Astrocyte (in vitro differentiated cells and primary cell): Measurements from ENCODE around the gene RPRML. TPM values are rescaled to one million over a fixed set of nuclear protein-coding genes. Genes with fewer than 3 reads are reported as not detected.

ENCODE experiments used
- DNase-seq: peaks from one replicate; pipeline ENCODE4 v3.0.0-alpha.2; 2010; ENCODE audit warnings: low read depth
- FAIRE-seq: peaks from 2 replicates; lab custom pipeline; 2011; peaks lifted over from hg19 to GRCh38; lab: Jason Lieb, UNC
- H2AFZ ChIP-seq: 2 replicates; pipeline ENCODE4 v1.6.0; 2012; ENCODE audit warnings: low read depth, low read length, inconsistent platforms
- H3K27ac ChIP-seq: 2 replicates; pipeline ENCODE4 v1.5.1; 2011; ENCODE audit warnings: low read depth, low read length, inconsistent platforms
- H3K27me3 ChIP-seq: 2 replicates; pipeline ENCODE4 v1.6.0; 2011; ENCODE audit warnings: low read length, inconsistent platforms; ENCODE audit not compliant: insufficient read depth
- H3K36me3 ChIP-seq: 2 replicates; pipeline ENCODE4 v1.5.1; 2011; ENCODE audit warnings: low read length, inconsistent platforms; ENCODE audit not compliant: insufficient read depth
- H3K4me1 ChIP-seq: 2 replicates; pipeline ENCODE4 v1.5.1; 2011; ENCODE audit warnings: low read length, inconsistent platforms; ENCODE audit not compliant: insufficient read depth
- H3K4me2 ChIP-seq: 2 replicates; pipeline ENCODE4 v1.6.0; 2012; ENCODE audit warnings: low read length, inconsistent platforms
- H3K4me3 ChIP-seq: 2 replicates; pipeline ENCODE4 v1.5.1; 2011; ENCODE audit warnings: low read depth, mild to moderate bottlenecking, low read length, inconsistent platforms; ENCODE audit not compliant: insufficient read depth
- H3K79me2 ChIP-seq: 2 replicates; pipeline ENCODE4 v1.6.0; 2012; ENCODE audit warnings: mild to moderate bottlenecking, low read length, inconsistent platforms; ENCODE audit not compliant: insufficient read depth
- H3K9ac ChIP-seq: 2 replicates; pipeline ENCODE4 v1.6.0; 2012; ENCODE audit warnings: mild to moderate bottlenecking, low read length, inconsistent platforms
- H3K9me3 ChIP-seq: 2 replicates; pipeline ENCODE4 v1.5.1; 2012; ENCODE audit warnings: low read depth, mild to moderate bottlenecking, low read length, inconsistent platforms; ENCODE audit not compliant: insufficient read depth
- H4K20me1 ChIP-seq: 2 replicates; pipeline ENCODE4 v1.6.0; 2012; ENCODE audit warnings: low read length, inconsistent platforms; ENCODE audit not compliant: insufficient read depth
- H3K27ac Mint-ChIP-seq: one replicate; pipeline ENCODE4 v1.8.0; 2021; ENCODE audit warnings: mild to moderate bottlenecking, mixed read lengths; ENCODE audit not compliant: unreplicated experiment
- H3K27me3 Mint-ChIP-seq: one replicate; pipeline ENCODE4 v1.8.0; 2021; ENCODE audit warnings: low read depth, mixed read lengths; ENCODE audit not compliant: unreplicated experiment
- H3K36me3 Mint-ChIP-seq: one replicate; pipeline ENCODE4 v1.8.0; 2021; ENCODE audit warnings: low read depth, mixed read lengths; ENCODE audit not compliant: unreplicated experiment
- H3K4me1 Mint-ChIP-seq: one replicate; pipeline ENCODE4 v1.8.0; 2021; ENCODE audit warnings: low read depth, mixed read lengths; ENCODE audit not compliant: unreplicated experiment
- H3K4me3 Mint-ChIP-seq: one replicate; pipeline ENCODE4 v1.8.0; 2021; ENCODE audit warnings: mild to moderate bottlenecking, moderate library complexity, mixed read lengths; ENCODE audit not compliant: unreplicated experiment
- H3K9me3 Mint-ChIP-seq: one replicate; pipeline ENCODE4 v1.8.0; 2021; ENCODE audit warnings: mild to moderate bottlenecking, mixed read lengths; ENCODE audit not compliant: unreplicated experiment
- EZH2 ChIP-seq: IDR thresholded peaks from 2 replicates; pipeline ENCODE4 v1.6.1; 2012; ENCODE audit warnings: mild to moderate bottlenecking, low read length, inconsistent platforms; ENCODE audit not compliant: insufficient read depth
- total RNA-seq: library from RNA; stranded (reverse); gene quantifications from 2 replicates; pipeline ENCODE4 v1.2.1, GENCODE V29; 2021
- TF ChIP-seq, protein P1 (sequence below): IDR thresholded peaks from 2 replicates; pipeline ENCODE4 v1.5.1; 2011; ENCODE audit warnings: low read depth, mild to moderate bottlenecking, inconsistent platforms, low read length, moderate library complexity; ENCODE audit not compliant: insufficient read depth

RPRML gene
- total RNA-seq, 1 donor from 2014 or later = not detected

DNA sequence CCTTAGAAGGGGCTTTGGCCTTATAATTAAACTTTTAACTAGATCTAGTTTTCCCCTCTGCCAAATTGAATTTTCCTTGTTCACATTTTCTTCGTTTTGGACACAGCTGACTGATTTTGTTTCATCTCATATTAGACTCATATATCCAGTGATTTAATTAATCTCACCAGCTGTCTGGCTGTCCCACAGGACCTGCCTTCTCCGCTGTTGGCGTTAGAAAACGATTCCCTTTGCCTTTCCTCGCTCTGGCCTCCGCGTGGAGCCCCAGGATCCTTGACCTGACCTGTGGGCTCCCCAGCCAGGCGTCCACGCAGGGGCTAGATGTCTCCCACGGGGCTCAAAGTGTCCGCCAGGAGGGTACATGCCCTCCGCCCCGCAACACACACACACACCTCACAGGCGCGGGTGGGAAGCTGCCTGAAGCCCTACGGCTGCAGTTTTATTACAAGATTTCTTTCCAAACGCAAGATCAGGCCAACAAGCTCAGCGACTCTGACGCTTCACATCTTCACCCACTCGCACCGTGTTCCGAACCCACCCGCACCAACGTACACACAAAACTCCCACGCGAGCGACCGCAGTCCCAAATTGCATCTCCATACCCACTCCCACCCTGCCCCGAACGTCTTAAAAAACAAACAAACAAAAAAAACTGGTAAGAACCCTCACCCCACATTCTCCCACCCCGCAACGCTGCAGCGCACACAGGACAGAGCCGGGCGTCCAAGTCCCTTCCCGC, 1.1 kb downstream of the RPRML start:
- H3K36me3 ChIP-seq = no peaks in the 10 kb centered on the region
- H3K4me1 ChIP-seq = peaks cover 12% of the 10 kb centered on the region
- DNase-seq = no peak
- H3K27ac ChIP-seq = no peak overlapping the region
- no peak overlapping the region for H3K27ac Mint-ChIP-seq
- TF ChIP-seq, protein P1, sequence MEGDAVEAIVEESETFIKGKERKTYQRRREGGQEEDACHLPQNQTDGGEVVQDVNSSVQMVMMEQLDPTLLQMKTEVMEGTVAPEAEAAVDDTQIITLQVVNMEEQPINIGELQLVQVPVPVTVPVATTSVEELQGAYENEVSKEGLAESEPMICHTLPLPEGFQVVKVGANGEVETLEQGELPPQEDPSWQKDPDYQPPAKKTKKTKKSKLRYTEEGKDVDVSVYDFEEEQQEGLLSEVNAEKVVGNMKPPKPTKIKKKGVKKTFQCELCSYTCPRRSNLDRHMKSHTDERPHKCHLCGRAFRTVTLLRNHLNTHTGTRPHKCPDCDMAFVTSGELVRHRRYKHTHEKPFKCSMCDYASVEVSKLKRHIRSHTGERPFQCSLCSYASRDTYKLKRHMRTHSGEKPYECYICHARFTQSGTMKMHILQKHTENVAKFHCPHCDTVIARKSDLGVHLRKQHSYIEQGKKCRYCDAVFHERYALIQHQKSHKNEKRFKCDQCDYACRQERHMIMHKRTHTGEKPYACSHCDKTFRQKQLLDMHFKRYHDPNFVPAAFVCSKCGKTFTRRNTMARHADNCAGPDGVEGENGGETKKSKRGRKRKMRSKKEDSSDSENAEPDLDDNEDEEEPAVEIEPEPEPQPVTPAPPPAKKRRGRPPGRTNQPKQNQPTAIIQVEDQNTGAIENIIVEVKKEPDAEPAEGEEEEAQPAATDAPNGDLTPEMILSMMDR = no peak
- TF ChIP-seq EZH2 = no peak
- H3K4me1 Mint-ChIP-seq = peaks cover 3% of the 10 kb centered on the region
- FAIRE-seq = no peak
- peaks cover 44% of the 10 kb centered on the region for H3K27me3 ChIP-seq
- H3K79me2 ChIP-seq = no peaks in the 10 kb centered on the region
- peaks cover 63% of the 10 kb centered on the region for H3K27me3 Mint-ChIP-seq
- H4K20me1 ChIP-seq = no peaks in the 10 kb centered on the region
- peak overlapping the region; percentile 48 for H3K4me3 ChIP-seq
- no peaks in the 10 kb centered on the region for H3K9me3 ChIP-seq
- H3K4me2 ChIP-seq = peak overlapping the region; percentile 89
- no peaks in the 10 kb centered on the region for H3K36me3 Mint-ChIP-seq
- peaks cover 2% of the 10 kb centered on the region for H3K9me3 Mint-ChIP-seq
- H3K4me3 Mint-ChIP-seq = peak overlapping the region; percentile 83
- no peak overlapping the region for H3K9ac ChIP-seq
- H2AFZ ChIP-seq = no peak overlapping the region

DNA sequence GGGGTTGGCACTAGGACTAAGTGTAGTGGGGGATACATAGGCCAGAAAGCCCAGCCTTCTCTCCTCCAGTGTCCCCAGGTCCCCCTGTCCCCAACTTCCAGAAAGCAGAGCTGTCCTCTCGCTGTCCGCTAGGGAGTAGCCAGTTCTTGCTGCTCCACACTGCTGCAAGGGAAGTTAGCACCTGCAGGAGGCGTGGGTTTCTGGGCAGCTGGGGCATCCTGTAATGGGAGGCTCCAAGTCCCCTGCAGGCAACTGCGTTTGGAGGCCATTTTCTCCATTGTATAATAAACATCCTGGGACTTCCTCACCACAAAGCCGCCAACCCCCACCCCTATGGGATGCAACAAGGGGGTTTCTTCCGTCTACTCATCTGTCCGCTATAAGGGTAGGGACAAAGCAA, 1.7 kb downstream of the RPRML start:
- H2AFZ ChIP-seq = no peak overlapping the region
- H3K27me3 ChIP-seq = peaks cover 45% of the 10 kb centered on the region
- no peak overlapping the region for H3K9ac ChIP-seq
- Mint-ChIP-seq H3K36me3 (no peaks in the 10 kb centered on the region), H3K9me3 (peaks cover 2% of the 10 kb centered on the region), H3K27ac (no peak overlapping the region), H3K4me1 (peaks cover 3% of the 10 kb centered on the region), H3K27me3 (peaks cover 61% of the 10 kb centered on the region), H3K4me3 (no peak overlapping the region)
- no peaks in the 10 kb centered on the region for H3K36me3 ChIP-seq
- peak; percentile 11 for DNase-seq
- no peak overlapping the region for H3K27ac ChIP-seq
- peaks cover 12% of the 10 kb centered on the region for H3K4me1 ChIP-seq
- TF ChIP-seq EZH2 = no peak
- TF ChIP-seq, protein P1 = no peak
- no peaks in the 10 kb centered on the region for H3K9me3 ChIP-seq
- no peak overlapping the region for H3K4me3 ChIP-seq
- H3K79me2 ChIP-seq = no peaks in the 10 kb centered on the region
- no peak for FAIRE-seq
- no peaks in the 10 kb centered on the region for H4K20me1 ChIP-seq
- no peak overlapping the region for H3K4me2 ChIP-seq

DNA sequence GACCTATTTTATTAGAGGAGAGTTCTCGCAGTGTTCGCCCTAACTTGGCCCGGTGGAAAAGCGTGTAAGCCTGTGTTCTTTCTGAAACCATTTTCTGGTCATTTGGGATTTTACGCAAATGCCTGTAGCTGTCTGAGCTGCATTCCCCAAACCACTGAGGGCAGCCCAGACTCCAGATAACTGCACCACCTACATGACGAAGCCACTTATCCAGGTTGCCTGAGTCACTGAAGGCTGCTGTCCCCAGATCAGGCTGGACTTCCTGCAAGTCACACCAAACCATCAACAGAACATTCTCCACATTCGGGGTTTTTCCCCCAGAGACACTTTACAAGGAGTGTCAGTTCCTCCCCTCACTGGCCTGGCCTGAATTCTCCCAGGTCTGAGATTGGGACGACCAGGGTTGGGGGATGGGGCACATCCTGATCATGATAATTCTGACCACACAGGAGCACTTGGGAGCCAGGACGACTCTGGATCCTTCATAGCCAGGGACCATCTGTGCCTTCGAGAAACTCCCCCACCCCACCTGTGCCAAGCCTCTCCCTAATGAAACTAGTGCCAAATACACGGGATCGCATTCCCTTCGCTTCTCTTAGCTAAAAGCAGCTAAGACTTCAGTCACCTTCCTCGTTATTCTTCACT, 2.3 kb downstream of the RPRML start:
- Mint-ChIP-seq H3K36me3 (no peaks in the 10 kb centered on the region), H3K9me3 (peaks cover 2% of the 10 kb centered on the region), H3K27ac (no peak overlapping the region), H3K4me1 (peaks cover 3% of the 10 kb centered on the region), H3K4me3 (no peak overlapping the region), H3K27me3 (peaks cover 60% of the 10 kb centered on the region)
- DNase-seq (no peak), FAIRE-seq (no peak)
- Histone ChIP-seq H3K27me3 (peaks cover 45% of the 10 kb centered on the region), H3K4me2 (no peak overlapping the region), H4K20me1 (no peaks in the 10 kb centered on the region), H2AFZ (no peak overlapping the region), H3K9ac (no peak overlapping the region), H3K4me3 (no peak overlapping the region), H3K36me3 (no peaks in the 10 kb centered on the region), H3K4me1 (peaks cover 12% of the 10 kb centered on the region), H3K9me3 (no peaks in the 10 kb centered on the region), H3K27ac (no peak overlapping the region), H3K79me2 (no peaks in the 10 kb centered on the region)
- TF ChIP-seq, protein P1 = no peak
- TF ChIP-seq EZH2 = no peak
